IPS DF 19.7 (cell line): ENCODE results near the gene BCR.

Experiments
- DNase-seq: peaks from one replicate; pipeline ENCODE4 v3.0.0-alpha.2; 2013; ENCODE audit warnings: low read depth, low spot score

The BCR gene

GRCh38 chr22:23150762-23151161 lies 29.5 kb upstream of the BCR start:
- no peak for DNase-seq

DNA sequence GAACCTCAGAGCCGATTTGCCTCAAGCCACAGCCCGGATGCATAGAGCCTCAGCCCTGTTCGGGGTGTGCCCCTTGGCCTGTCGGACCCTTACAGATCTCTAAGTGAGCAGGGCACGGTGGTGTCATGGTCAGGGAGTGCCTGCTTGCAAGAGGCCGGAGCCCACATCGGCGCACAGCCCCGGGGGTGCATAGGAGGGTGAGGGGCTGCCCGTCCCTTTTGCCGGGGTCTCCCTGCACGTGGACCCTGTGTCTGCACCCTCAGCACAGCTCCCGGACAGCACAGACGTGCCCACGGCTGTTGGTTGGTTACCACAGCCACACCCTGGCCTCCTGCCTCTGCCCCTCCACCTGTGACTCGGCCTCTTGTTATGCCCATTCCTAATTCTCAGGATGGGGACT lies 28.5 kb upstream of the BCR start:
- no peak for DNase-seq

DNA sequence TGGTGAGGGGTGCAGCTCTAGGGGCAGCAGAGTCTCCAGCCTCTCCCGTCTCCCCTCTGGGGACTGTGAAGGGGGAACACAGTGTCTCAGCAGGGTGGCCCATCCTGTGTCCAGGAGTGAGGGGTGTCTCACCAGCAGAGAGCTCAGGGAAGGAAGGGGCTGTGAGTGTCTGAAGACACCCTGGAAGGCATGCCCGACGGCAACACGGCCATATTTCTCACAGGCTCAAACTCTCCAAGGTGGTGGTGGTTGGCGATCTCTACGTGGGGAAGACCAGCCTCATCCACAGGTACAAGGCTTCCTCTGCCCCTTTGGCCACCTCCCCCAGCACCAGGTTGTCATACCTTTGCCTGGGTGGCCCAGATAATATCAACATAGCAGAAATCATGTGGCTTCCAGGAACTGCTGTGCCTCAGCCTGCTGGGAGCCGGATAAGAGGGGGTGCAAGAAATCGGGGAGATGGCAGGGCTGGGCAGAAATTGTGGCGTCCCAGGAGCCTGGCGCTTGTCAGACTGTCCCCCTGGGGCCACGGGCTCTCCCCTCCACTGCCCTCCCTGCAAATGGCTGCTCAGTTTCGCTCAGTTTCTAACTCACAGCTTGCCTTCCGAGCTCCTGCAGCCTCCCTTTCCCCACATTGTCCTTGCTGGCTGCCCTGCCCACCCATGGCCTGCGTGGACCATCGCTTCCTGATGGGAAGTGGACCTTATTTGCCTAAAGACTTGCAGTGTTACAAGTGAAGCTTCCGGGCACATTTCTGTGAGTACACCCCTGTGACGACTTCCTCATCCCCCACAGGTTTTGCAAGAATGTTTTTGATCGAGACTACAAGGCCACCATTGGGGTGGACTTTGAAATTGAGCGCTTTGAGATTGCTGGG lies 27.8 kb upstream of the BCR start:
- DNase-seq: no peak

GRCh38 chr22:23153994-23154393 lies 26.3 kb upstream of the BCR start:
- DNase-seq: no peak

- DNase-seq: no peak
Measured at GRCh38 chr22:23154461-23154860, 25.8 kb upstream of the BCR start.

- no peak for DNase-seq
Measured at GRCh38 chr22:23155143-23155542, 25.2 kb upstream of the BCR start.

DNA sequence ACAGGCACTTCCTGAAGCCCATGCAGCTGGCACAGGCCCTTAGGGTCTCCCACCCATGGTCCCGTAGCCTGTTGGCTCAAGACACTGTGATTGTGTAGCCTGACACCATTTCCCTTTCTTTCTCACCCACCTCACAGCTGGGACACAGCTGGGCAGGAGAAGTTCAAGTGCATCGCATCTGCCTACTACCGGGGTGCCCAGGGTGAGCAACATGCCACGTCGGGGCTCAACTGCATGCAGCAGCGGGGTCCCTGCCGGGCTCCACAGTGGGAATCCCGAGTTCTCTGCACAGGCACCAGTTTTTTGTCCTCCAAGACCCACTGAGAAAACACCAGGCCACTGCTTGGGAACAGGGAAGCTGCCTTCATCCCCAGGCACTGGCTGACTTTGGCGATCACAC lies 24.5 kb upstream of the BCR start:
- DNase-seq: no peak

DNA sequence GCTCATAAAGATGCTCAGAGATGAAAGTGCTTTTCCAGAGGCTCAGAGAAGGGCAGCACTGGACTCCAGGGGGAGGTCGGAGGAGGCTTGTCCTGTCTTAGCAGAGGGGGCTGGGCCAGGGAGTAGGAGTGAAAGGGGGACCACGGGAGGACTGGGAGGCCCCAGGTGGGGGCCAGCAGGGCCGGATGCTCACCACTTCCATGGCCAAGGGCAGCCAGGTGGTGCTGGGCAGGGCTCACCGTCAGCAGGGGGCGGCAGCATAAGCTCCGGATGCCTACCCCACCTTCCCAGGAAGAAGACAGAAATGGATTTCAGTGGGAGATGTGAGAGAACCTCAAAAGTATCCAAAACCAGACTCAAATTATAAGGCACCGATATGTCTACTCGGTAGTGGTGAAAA lies 24.0 kb upstream of the BCR start:
- no peak for DNase-seq

DNA sequence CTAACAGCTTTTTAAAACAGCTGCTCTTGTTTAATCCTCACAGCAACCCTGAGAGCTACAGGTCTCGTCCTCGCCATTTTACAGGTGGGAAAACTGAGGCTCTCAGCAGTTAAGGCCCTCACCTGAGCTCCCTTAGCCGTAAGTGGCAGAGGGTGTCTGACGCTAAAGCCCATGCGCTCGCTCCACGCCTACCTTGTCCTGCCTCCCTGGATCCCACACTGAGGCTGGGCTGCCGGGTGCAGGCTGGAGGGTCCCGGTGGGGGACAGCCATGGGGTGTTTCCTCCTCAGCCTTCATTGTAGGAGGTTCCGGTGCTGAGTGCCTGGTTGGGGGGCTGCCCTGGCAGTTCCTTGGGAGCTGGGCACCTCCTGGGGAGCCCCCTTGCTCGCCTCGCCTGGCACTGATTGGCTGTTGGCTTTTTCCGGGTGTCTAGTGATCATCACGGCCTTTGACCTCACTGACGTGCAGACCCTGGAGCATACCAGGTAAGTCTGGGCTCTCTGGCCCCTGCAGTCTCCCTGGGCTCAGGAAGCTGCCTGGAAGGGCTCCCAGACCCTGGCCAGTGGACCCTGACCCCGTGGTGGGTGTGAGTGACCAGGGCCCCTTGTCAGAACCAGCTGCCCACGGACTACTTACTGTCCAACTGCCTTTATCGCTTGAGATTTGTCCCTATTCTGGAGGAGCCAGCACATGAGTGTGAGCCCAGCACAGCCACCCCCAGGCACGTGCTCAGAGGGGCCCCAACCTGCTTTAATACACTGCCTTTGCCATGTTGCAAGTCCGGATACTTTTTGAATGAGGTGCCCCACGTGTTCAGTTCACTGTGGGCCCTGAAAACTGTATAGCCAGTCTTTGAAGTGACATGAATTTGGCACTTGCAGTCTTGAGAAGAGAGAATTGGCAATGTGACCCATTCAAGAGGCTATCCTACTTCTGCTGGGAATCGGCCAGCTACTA lies 22.5 kb upstream of the BCR start:
- no peak for DNase-seq

DNA sequence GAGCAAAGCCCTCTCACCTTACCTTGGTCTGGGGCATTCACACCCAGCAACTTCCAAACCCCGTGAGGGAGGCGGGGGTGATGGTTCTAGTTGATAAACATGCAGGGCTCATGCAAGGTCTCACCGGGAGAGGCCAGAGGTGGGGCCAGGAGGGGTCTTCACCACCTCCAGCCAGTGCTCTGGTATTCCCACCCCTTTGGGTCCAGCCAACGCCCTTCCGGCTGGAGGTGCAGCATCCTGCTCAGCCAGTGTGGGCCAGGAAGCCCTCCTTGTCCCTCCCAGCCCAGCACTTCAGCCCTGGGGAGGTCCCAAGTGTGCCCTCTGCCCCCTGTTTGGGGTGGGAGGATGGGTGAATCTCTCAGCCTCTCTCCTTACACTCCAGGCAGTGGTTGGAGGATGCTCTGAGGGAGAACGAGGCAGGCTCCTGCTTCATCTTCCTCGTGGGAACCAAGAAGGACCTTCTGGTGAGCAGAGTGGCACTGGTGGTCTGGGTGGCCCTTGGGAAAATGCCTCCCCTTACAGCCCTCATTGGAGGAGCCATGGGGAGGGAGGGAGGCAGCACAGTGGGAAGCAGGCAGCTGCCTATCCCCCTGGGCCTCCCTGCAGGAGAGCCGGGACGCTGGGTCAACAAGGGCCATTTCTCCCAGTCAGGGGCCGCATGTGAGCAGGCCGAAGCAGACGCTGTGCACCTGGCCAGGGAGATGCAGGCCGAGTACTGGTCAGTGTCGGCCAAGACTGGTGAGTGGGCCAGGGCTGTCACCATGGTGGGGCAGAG lies 21.6 kb upstream of the BCR start:
- DNase-seq: no peak

- DNase-seq: no peak
Measured at GRCh38 chr22:23159291-23159630, 21.0 kb upstream of the BCR start.

DNA sequence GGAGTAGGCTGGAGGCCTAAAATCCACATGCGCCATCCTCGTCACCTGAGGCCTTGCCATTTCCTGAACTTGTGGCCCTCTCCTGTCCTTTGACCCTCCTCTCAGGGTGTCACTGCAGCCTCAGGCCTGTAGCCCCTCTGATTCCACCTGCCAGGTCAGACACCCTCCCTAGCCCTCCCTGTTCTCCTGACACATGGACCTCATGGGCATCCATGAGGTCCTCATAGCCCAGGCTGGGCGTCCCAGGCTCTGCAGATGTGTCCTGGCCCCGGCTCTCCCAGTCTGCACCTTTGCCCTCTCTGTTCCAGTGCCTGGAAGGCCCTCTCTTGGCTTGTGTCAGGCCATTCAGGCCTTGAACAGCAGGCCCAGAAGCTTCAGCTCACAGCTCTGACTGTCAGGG lies 19.3 kb upstream of the BCR start:
- DNase-seq: no peak

DNA sequence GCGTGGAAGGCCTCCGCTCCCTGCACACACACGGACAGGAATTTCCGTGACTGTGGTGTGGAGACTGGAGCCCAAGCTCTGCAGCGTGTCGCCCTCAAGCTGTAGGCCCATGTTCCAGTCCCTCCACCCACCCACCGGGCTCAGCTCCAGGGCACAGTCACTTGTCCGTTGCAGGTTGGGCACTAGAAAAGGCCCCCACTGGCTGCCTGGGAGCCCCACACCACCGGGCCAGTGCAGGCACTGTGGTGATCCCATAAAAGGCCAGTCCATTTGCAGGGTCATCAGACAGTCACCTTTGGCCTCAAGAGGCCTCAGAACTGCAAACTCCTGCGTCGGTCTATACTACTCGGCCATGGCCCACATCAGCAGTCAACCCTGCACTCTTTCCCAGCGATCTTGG lies 18.7 kb upstream of the BCR start:
- DNase-seq: no peak

DNA sequence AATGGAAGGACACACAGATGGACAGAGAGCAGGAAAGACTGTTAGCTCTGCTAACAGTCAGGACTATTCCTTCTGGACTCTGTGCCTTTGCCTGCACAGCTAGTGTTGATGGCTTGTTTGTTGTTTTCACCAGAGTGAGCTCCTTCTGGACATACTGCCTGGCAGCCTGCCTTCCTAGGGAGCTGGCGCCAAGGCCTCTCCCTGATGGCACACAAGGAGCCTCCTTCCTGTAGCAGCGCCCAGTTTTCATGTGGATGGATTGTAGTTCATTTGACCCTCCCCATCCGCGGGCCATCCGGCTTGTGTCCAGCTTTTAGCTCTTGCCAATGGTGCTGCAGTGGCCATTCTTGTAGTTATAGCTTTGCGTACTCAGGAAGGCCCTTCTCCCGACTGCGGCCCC lies 16.6 kb upstream of the BCR start:
- DNase-seq: no peak

DNA sequence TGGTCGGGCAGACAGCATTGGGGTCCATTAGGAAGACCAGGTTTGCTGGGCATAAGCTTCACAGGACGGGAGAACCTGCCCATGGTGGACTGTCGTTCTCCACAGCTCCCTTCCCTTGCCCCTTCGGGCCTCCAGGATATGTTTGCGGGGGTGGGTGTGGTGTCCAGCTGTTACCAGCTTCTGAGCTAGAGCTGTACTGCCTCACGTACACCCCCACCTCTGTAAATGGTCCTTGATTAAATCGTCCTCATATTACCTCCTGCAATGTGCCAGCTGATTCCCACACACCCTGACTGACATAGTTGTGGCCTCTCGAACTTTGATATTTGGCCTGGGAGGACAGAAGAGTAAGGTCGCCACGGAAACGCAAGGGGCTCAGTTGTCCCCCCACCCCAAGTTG lies 16.2 kb upstream of the BCR start:
- no peak for DNase-seq

- no peak for DNase-seq
Measured at GRCh38 chr22:23166042-23166831, 14.1 kb upstream of the BCR start.

DNA sequence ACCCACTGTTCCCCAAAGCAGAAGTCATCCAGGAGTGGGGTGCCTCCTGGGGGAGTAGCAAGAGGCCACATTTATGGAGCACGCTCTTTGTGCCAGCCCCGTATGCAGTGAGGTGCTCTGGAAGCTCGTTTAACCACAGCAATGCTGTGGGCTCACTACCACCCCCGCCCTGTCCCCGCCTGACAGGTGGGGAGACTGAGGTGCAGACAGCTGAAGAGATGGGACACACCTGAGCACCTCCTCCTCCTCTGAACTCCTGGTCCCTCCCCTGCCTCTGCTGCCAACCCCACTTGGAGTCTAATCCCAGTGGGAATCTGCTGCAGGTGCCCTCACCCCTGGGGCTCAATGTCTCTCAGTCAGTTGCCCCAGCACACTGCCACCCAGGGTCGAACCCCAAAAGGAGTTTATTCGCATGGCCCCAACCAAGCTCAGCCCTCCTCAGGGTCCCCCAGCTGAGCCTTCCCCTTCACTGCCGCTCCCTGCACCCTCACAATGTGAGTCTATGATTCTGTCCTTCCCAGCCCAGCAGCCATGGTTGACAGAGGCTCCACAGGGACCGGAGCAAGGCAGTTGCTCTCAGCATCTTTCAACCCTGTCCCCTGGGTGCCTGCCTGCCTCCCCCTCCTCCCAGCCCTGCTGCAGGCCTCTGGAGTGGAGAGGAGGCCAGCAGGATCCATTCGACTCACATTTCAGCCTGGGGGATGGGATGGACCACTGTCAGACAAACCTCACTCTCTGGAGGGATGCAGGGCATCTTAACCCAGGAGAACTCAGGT lies 13.3 kb upstream of the BCR start:
- no peak for DNase-seq

DNA sequence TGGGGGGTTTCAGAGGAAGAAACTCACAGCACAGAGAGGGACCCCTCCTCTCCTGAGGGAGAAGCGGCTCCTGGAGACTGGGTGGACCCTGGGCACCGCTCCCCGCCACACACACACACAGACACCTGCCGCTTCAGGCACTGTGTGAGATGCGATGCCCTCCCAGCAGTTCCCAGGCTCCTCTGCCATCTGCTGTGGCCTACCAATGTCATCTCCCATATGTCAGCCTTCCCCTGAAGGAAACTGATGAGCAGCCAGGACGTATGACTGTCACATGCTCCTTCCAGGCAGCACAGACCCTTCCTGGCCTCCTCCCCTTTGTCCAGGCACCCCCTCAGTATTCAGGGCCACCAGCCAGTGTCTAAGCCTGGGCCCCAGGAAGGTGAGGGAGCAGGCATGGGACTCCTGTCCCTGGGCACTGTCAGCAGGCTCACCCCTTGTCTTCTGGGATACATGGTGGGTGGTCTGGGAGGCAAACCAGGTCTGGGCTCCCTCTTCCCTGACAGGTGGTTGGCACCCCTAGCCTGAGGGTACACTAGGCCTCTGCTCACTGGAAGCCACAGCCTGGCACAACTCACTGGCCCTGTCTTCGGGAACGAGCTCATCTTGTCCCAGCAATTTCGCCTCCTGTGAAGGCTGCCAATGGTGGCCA lies 11.8 kb upstream of the BCR start:
- DNase-seq: no peak

DNA sequence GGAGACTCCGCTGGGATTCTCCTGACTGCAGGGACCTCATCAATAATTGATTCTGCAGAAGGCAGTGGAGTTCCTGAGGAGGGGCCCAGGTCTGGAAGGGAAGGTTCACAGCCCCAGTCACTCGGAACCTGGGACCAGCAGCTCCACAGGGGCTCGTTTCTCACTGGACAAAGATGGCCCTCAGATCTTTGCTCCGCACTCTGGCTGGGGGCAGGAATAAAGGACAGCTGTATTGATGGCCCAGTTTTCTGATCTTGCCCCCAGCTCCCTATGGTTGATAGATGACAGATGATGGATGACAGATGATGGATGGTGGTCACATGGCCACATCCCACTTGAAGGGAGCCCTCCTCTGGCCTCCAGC lies 11.3 kb upstream of the BCR start:
- DNase-seq: no peak
